GM18867 (cell line): ENCODE measurements around the gene POLN.

Experiments
- ATAC-seq: cut with Tn5 transposase; IDR thresholded peaks from one replicate; pipeline ENCODE4 v1.9.1; 2021; ENCODE audit warnings: mild to moderate bottlenecking, moderate library complexity; ENCODE audit not compliant: unreplicated experiment

The POLN gene

DNA sequence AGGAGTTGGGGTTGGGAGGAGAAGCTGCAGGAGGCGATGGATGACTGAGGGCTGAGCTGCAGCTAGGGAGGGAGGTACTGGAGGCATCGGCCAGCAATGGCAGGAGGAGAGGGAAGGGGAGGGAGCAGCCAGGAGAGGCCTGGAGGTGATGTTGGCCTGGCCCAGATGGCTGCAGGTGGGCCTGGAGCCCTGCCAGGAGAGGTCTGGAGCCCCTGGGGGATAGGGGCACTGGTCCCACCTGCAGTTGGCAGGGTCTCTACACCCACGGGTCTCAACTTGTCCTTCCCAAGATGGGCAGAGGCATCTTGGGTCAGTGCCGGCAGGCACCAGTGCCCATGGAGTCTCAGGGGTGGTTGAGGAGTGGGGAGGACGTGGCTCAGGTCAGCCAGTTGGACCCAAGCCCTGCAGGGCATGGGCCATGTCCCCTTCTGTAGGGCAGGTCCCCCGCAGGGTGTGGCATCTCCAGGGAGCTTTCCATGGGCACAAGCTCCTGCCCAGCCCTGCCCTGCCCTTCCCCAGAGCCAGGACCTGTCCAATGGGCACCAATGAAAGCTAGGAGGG lies 22.6 kb upstream of the POLN start:
- no peak for ATAC-seq

DNA sequence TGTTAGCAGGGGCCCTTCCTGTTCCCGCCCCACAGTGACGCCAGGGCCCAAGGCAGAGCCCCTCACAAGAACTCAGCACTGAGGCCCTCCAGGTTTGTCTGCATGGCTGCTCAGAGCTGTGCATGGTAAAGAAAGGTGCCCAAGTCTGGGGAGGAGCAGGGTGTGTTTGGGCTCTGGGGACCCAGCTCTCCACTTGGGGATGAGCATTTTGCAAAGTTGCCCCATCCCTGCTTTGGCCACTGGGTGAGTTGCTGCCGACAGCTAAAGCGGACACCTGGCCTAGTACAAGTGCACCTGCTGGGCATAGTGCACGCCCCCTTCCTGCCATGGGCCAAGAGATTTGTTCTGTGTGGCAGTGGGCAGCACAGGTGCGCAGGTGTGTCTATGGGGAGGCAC lies 22.0 kb upstream of the POLN start:
- ATAC-seq: no peak

DNA sequence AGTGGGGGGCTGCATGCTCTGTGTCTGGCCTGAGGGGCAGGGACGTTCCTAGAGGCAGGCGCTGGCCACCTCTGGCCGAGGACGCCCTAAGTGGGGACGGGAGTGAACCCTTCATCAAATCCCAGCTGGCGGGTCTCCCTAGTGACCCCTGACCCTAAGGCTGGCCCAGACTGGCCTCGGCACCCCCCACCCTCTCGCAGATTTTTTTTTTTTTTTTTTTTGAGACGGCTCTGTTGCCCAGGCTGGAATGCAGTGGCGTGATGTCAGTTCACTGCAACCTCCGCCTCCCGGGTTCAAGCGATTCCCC lies 21.0 kb upstream of the POLN start:
- ATAC-seq: no peak

DNA sequence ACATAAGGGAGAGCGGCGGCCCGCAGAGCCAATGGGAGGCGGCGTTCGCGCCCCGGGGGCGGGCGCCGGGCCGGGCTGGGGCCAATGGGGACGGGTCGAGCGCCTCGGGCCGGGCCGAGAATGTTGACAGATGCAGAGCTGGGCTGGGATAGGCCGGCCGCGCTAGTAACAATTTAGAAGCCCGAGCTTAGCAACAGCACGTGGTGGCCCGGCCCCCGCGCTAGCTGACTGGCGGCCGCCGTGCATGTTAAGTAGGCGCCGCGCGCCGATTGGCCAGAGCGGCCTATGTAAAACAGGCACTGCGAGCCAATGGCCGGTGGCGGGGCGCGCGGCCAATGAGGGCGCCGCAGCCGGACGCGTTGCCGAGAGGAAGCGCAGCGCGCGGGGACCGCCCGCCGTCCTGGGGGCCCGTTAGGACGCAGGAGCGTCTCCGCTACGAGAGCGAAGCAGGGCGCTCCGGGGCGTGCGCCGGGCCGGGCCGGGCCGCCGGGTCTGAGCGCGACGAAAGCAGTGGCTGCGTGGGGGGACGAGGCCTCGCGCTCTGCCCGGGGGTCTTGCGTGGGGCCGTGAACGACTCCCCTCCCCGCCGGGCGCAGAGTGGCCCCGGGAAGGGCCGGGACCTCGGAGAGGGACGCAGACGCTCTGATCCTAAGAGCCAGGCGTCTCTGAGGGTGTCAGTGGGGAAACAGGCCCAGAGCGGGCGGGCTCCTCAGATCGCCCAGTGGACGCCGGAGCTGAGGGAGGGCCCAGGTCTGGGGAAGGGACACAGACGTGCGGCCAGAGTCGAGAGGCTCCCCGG lies 20.4 kb upstream of the POLN start:
- peak; percentile 85 for ATAC-seq

DNA sequence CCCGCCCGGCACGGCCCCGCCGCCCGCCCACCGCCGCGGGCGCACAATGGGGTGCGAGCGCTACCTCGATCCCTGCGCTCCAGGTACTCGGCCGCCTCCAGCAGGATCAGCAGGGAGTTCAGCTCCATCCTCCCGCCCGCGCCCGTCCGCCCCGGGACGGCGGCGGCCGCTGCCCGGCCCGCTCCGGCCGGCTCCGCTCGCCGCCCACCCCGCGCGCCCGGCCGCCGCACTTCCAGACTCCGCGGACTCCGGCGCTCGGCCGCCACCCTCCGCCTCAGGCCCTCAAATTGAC lies 19.9 kb upstream of the POLN start, which contains the start of gene MXD4:
Gene MXD4 (minus strand): TSS at position 257 of the 292 bp plus-strand sequence. CDS start 129 bp downstream, at position 128.
- ATAC-seq: no peak

DNA sequence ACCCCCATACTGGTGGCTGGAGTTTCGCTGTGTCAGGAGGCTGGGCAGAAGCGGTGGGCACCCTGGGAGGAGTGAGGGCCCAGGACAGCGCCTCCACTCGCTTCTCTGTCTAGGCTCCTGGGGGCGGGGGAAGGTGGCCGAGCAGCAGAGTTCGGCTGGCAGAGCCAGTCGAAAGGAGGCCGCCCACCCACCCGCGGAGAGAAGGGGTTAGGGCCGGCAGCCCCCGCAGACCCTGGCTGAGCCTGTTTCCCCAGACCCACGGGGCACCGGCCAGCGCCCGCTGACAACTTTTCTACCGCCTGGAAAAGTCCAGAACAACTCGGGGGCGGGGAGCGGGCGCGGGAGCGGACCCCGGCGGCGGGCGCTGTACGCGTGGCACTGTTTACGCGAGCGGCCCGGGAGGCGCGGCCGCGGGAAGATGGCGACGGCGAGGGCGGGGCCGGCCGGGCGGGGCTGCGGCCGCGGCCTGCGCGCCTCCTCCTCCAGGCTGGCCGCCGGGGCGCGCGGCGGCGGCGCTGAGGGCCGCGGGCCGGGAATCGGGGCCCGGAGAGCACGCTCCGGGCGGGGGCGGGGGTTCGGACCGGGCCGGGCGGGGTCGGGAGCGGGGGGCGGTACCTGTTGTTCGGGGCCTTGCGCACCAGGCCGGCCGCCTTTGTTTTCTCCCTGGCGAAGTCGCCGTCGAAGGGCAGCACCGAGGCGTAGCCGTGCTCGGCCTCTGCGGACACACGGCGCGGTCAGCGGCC lies 19.4 kb upstream of the POLN start:
- peak; percentile 22 for ATAC-seq

DNA sequence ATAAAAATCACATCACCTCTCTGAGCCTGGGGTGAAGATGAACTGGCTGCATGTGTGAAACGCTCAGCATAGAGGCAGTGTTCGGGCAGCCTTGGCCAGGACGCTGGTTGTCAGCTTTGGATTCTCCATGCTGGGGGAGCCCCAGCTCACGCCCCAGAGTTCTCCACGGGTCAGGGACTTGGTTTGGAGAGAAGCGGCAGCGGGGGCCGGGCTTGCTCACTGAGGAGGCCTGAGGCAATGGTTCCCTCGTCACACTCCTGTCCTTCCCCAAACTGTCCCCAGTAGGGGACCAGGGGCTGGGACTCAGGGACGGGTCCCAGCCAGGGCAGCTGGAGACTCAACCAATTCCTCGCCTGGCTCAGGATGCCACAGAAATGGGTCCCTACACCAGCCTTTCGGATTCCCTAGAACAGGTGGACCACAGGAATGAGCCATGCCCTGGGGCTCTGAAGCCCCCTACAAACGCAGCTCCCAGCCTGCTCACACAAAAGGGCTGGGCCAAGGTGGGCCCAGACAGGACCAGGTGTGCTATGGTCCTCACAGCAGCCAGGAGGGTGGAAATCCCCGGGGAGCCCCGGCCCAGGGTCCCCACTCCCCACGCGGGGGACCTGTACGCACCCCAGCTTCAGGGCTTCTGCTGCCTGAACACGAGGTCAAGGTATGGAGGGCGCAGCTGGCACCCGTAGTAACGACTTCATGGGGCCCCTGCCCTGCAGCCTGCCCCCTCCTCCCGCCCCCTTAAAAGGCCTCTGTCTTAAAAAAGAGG lies 18.6 kb upstream of the POLN start:
- ATAC-seq: no peak

DNA sequence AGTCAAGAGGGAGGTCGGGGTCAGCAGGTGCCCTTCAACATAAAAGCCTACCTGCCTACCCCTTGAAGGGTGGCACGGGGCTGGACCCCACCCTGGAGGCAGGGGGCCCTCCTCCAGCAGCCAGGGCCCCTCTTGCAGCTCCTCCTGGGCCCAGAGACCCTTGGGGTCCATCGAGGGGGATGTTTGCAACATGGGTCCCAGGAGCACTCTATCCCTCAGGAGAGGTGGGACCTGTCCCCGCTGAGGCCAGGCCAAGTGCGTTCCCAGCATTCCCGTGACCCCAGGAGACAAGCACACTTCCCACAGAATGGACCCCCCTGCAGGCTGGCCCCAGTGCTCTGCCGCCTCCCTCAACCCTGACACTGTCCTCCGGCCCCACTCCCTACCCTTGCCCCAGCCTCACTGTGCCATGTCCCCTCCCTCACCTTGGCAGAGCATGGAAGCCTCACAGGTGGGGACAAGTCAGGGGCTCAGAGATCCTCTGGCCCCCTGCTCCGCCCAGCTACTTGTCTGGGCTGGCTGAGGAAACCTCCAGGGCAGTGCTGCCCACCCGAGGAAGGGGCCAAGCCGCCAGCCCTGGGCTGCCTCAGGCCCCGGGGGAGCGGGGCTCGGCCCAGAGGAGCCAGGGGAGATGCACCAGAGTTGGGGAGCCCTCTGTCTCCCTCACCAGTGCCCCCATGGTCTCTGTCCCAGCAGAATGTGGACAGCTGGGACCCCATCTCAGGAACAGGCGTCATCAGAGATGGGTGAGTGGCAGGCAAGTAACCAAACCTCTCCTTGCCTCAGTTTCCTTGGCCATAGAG lies 17.8 kb upstream of the POLN start:
- no peak for ATAC-seq

DNA sequence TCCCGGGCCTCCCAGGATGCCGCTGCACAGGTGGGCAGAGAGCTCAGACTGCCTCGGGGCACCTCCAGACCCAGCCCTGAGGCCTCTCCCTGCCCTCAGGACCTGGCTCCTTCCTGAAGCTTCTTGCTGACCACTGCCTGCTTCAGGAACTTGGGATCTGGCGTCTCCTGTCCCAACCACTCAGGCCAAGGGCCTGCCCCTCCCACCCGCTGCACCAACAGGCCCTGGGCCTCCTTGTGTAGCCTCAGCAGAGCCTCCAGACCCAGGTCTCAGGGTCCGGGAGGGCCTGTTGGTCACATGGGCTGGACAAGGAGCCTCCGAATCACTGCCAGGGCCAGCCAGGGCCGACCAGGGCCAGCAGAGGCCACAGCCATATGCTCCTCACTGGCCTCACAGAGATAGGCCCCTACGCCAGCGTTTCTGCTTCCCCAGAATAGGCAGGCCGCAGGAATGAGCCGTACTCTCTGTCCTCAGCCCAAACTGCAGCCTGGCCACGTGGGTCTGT lies 17.2 kb upstream of the POLN start:
- ATAC-seq: no peak

DNA sequence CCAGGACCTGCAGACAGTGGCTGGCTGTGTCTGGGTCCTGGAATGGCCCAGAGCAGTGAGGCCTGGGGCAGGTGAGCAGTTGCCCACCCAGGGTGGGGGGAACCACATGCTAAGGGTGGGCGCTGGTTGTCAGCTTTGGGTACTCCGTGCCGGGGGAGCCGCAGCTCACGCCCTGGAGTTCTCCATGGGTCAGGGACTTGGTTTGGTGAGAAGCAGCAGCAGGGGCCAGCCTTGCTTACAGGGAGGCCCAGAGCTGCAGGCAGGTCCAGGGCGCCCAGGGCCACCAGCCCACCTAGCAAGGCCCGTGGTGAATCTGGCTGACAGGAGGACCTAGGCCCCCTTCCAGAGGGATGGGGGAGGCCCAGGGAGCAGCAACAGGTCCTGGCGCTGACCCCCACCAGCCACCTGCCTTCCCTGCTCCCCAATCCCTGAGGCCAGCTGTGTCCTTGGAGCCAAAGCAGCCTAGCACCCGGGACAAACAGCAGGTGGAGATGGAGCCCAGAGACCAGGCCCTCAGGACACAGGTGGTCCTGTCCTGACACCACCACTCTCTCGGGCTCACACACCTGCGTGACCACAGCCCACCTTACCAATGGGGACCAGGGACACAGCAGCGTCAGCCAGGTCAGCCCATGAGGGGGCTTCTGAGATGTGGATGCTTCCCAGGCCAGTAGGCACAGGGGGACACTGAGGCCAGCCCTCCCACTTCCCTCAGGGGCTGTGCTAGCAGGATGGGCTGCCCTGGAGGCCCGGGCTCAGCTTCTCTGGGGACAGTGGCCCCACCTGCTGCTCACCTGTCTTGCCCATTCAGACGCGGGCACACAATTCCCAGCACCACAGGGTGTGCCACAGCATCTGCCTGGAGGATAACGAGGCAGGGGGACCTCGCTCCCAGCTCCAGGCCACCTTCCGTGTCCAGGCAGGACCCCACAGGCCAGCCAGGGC lies 16.4 kb upstream of the POLN start:
- ATAC-seq: no peak

DNA sequence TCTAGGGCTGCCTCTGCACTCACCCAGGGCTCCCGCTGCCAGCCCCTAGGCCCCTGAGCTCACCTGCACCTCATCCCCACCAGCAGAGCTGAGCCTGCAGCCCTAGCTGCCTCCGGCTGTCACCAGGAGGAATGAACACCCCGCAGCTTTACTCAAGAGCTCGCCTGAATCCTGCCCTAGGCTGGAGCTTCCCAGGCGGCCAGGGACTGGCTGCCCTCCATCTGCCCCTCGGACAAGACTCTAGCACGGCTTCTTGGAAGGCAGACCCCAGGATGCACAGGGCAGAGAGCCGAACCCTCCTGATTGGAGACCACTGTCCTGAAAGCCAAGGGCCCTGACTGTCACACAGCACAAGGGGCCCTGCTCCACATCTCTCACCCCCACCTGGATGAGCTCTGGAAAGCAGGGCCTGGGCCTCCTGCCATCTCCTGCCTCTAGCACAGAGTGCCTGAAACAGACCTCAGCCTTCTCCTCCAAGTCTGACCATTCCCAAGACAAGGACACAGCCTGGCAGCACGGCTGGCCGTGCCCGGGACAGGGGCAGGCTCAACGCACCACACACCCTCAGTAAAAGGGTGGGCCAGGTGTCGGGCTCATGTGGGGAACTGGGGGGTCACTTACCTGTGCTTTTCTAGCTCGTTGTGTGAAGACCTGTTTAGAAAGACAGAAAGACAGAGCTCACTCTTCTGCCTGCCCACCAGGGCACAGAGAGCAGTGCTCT lies 15.6 kb upstream of the POLN start:
- ATAC-seq: no peak

DNA sequence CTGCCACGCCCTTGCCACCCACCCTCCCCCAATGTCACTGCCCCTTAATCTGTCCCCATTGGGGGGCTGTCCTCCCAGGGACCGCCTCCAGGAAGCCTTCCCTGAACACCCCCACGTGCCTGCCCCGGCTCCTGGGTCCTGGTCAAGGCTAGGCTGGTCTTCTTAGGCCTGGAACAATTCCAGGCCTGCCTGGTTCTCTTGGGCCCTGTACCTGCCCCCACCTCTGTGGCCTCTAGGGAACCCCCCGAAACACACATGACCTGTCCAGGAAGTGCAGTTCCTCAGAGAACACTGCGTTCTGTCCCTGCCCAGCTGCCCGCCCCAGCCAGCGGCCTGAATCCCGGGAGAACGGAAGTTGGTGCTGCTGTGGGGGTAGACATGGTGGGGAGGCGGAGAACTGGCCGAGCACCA lies 14.9 kb upstream of the POLN start:
- ATAC-seq: no peak

DNA sequence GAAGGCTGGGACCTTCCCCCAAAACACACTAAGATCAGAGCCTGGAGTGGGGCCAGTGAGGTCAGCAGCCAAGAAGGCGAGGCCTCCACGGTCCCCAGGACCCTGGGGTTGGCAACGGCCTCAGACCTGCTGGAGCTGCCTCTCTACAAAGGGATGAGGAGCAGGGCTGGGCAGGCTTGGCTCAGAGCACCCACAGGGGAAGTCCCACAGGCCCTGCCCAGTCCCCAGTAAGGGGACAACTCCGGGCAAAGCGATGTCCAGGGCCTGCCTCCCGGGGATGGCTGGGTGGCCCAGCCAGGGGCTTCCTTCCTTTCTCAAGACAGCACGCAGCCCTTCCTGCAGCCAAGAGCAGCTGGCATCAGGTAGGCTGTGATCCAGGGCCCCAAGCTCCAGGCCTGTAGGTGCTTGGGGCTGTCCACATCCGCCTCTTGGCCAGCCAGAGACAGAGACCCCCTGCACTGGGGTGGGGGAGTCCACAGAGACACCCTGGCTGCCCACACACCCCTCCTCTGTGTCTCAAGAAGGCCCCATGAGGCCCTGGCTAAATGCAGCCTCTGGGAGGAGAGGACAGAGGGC lies 14.3 kb upstream of the POLN start:
- no peak for ATAC-seq

DNA sequence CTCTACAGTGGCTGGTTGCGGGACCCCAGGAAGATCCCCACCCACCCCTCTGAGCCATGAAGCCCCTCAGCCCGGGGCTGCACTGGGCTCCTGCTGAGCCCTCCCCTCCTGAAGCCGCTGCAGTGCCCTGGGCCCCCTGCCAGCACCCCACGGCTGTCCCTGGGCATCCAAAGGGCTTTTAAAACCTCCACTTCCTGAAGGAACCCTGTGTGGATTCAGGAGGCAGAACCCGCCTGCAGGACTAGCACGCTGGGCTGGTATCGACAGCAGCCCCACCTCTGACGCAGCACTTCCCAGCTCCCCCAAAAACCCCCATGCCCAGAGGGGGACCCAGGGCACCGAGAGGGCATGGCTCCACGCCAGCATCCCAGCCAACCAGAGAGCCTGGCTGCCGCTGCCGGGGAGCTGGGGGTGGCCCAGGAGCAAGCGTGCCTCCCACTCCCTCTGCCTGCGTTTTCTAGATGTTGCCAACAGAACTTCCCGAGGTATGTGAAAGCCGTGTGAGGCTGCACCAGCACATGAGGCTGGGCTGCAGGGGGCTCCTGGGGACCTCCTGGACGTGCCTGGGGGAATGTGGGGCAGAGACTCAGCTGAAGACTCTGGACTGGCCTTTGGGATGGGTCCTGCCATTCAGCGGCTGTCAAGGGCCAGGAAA lies 13.7 kb upstream of the POLN start:
- no peak for ATAC-seq

DNA sequence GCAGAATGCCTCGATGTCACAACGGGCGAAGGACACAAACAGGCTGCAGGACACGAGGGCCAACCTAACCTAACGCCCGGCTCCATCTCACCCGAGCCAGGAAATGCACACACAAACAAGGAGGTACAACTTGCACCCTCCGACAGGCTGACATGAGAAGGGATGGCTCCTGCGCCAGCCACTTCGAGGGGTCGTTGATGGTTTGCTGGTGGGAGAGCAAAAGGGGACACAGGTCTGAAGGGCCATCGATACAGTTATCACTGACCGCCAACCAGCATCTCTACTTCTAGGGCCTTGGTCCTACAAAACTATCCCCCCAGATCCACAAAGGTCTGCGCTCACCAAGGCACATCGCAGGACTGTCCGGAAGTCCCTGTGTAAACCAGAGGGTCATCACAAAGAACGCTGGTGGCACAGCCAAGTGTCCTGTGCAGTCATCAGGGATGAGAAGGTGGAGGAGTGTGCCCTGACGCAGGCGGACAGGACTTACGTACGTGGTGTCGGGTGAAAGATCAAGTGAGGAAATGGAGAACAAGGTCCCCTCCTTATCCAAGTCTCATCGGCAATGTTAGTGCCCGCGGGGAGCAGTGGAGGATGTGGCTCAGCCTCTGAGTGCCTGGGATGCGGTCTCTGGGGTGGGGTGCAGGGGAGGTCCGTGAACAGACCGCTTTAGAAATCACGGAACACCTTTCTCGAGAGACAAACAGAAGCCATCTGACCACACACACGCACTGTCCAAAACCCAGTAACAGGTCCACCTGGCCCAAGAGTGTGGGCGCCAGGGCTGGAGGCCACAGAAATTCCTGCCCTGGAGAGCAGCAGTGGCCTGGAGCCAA lies 13.0 kb upstream of the POLN start:
- no peak for ATAC-seq

DNA sequence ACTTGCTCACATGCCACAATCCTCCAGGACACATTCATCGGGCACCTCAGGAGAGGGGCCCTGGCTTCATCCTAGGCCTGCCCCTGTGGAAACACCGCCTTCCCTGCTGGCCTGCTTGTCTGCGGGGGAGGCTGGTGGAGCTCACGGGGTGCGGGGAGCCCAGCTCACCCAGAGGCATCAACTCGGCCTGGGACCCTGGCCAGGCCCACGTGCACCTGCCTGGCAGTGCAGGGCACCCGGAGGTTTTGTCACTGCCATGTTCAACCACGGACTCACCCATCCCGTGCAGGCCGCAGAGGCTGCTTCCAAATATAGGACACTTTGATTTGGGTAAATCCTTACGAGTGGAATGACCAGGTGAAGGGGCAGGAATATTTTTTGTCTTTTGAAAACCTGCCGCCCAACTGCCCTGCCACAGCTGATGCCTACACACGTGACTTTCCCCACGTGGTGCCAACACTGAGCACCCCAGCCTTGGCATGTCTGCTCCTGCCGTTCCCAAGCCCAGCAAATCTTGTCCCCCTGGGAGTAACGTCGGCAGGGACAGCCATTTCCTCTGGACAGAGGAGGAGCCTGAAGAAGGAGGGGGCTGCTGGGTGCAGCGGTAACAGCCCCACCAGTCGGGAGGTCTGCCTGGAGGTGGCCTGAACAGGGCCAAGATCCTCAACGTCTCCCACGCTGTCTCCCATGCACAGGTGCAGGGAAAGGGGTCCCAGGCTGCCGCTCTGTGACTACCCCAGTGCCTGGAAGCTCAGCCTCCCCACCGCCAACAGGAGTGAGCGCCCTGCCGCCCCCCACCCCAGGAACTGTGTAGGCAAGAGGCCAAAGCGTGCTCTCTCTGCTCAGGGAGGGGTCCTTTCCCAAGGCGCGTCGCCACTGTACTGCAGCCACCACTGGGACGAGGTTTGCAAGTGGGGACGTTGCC lies 11.5 kb upstream of the POLN start:
- no peak for ATAC-seq
